NCI-H2029 (cell line): Measurements from ENCODE around the gene MMP24.
"Not testable (repeated sequence)": the region's sequence is repeated elsewhere in the genome, so short reads cannot be mapped to it uniquely, and the experiment has no call there.

Source experiments
- DNase-seq: peaks from one replicate; lab custom pipeline; 2025; lab: John Stamatoyannopoulos, UW

The MMP24 gene

GRCh38 chr20:35216541-35216940 is 9.9 kb upstream of the MMP24 start:
- no peak for DNase-seq

GRCh38 chr20:35223941-35224340 is 2.5 kb upstream of the MMP24 start:
- no peak for DNase-seq

- no peak for DNase-seq
Observed at GRCh38 chr20:35224536-35224935, 2.0 kb upstream of the MMP24 start.

GRCh38 chr20:35225319-35226125 is 968 bp upstream of the MMP24 start:
- DNase-seq = no peak

- DNase-seq = no peak
Observed at GRCh38 chr20:35226884-35227681, 593 bp downstream of the MMP24 start.

GRCh38 chr20:35232575-35232974 is 6.1 kb downstream of the MMP24 start:
- peak; percentile 23 for DNase-seq

GRCh38 chr20:35235881-35236280 is 9.4 kb downstream of the MMP24 start:
- peak; percentile 78 for DNase-seq

GRCh38 chr20:35237486-35237885 is 11.0 kb downstream of the MMP24 start:
- DNase-seq = no peak

- no peak for DNase-seq
Observed at GRCh38 chr20:35238170-35238569, 11.7 kb downstream of the MMP24 start.

GRCh38 chr20:35238735-35239134 is 12.2 kb downstream of the MMP24 start:
- no peak for DNase-seq

GRCh38 chr20:35240083-35240810 is 13.8 kb downstream of the MMP24 start:
- no peak for DNase-seq

- DNase-seq = no peak
Observed at GRCh38 chr20:35240811-35241293, 14.4 kb downstream of the MMP24 start.

GRCh38 chr20:35243317-35243716 is 16.8 kb downstream of the MMP24 start:
- DNase-seq = no peak

- no peak for DNase-seq
Observed at GRCh38 chr20:35243986-35244385, 17.5 kb downstream of the MMP24 start.

GRCh38 chr20:35246723-35247122 is 20.2 kb downstream of the MMP24 start:
- DNase-seq = no peak

- no peak for DNase-seq
Observed at GRCh38 chr20:35248641-35249475, 22.4 kb downstream of the MMP24 start.

GRCh38 chr20:35251613-35251940 is 25.1 kb downstream of the MMP24 start:
- no peak for DNase-seq

GRCh38 chr20:35252037-35252461 is 25.6 kb downstream of the MMP24 start:
- DNase-seq = no peak

GRCh38 chr20:35252598-35252997 is 26.1 kb downstream of the MMP24 start:
- DNase-seq = not testable (repeated sequence)

- no peak for DNase-seq
Observed at GRCh38 chr20:35253010-35253409, 26.5 kb downstream of the MMP24 start.

GRCh38 chr20:35254448-35254999 is 28.0 kb downstream of the MMP24 start:
- DNase-seq = no peak
